GM18951 (cell line): ENCODE data around the gene BCL3.

ENCODE experiments used
- POLR2A ChIP-seq: IDR thresholded peaks from 4 replicates; pipeline ENCODE4 v1.6.1; 2011; ENCODE audit warnings: mild to moderate bottlenecking; ENCODE audit not compliant: insufficient read length, insufficient read depth; ENCODE audit errors: extremely low read depth
- in situ Hi-C: fragments of 300-500 bp; cut with MboI; formaldehyde crosslinking; loops from one replicate; pipeline ENCODE4 v1.12.0; 2022; ENCODE audit warnings: low sequenced_read_pairs, mixed read lengths, inconsistent platforms; ENCODE audit not compliant: unreplicated experiment

The BCL3 gene

DNA sequence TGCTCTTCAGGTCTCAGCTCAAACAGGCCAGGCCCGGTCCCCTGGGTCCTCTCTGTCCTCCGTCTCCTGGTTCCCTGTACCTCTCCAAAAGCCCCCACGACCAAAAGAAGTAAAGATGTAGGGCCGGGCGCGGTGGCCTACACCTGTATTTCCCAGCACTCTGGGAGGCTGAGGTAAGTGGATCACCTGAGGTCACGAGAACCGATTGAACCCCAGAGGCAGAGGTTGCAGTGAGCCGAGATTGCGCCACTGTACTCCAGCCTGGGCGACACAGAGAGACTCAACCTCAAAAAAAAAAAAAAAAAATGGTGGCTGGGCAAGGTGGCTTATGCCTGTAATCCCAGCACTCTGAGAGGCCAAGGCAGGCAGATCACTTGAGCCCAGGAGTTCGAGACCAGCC is 22.0 kb upstream of the BCL3 start:
- no peak for TF ChIP-seq POLR2A
- in situ Hi-C loops, result loop anchor here (10.0 kb wide), 1 partner anchor 48 kb away; the partner anchor contains the start of gene CBLC

DNA sequence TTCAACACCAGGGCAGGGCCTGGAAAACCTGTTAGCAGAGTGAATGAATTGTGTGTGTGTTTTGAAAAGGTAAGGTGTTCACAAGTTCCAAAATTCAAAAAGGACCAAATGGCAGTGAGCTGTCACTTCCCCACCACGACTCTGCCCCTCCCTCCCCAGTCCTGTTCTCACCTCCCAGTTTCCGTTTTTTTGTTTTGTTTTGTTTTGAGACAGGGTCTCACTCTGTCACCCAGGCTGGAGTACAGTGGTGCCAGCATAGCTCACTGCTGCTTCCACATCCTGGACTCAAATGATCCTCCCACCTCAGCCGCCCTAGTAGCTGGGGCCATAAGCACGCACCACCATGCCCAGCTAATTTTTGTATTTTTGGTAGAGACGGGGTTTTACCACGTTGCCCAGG is 20.3 kb upstream of the BCL3 start:
- in situ Hi-C loops, result loop anchor here (10.0 kb wide), 1 partner anchor 47 kb away; the partner anchor contains the start of gene CBLC

DNA sequence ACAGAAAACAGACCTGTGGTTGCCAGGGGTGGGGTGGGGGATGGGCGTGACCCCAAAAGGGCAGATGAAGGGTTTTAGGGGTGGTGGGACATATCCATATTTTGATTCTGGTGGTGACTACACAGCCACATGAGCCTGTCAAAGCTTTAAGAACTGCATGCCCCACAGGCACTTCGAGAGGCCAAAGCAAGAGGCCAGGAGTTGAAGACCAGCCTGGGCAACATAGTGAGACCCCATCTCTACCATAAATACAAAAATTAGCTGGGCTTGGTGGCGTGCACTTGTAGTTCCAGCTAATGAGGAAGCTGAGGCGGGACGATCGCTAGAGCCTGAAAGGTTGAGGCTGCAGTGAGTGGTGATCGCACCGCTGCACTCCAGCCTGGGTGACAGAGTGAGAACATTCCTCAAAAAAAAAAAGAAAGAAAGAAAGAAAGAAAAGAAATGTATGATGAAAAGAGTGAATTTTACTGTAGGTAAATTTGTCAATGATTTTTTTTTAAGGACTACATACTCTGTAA is 18.9 kb upstream of the BCL3 start:
- in situ Hi-C loops, result loop anchor here (10.0 kb wide), 1 partner anchor 45 kb away; the partner anchor contains the start of gene CBLC
- no peak for TF ChIP-seq POLR2A

More for the DNA sequence above, 20.3 kb upstream of the BCL3 start:
- TF ChIP-seq POLR2A, result no peak

DNA sequence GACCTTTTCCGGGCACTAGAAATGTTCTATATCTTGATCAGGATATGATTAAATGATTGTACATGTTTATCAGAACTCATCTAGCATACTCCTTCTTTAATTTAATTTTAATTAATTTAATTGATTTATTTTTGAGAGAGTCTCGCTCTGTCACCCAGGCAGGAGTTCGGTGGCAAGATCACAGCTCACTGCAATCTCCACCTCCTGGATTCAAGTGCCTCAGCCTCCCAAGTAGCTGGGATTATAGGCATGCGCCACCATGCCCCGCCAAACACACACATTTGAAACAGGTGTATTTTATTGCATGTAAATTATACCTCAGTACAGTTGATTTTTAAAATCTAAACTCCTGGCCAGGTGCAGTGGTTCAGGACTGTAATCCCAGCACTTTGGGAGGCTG is 17.4 kb upstream of the BCL3 start:
- in situ Hi-C loops, result no loop called here

DNA sequence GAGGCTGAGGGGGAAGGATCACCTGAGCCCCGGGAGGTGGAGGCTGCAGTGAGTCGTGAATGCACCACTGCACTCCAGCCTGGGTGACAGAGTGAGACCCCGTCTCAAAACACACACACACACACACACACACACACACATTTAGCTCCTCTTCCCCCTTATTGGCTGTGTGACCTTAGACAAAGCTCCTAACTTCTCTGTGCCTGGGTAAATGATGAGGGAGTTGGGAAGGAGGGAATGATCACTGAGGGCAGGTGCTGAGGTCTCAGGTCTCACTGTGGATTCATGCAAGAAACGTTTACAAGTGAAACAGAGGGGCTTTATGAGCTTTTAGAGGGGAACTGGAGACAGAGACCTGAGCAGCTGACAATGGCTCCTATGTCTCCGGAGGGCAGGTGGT is 16.9 kb upstream of the BCL3 start:
- in situ Hi-C loops, result no loop called here
- TF ChIP-seq POLR2A, result no peak

More for the DNA sequence above, 17.4 kb upstream of the BCL3 start:
- no peak for TF ChIP-seq POLR2A

DNA sequence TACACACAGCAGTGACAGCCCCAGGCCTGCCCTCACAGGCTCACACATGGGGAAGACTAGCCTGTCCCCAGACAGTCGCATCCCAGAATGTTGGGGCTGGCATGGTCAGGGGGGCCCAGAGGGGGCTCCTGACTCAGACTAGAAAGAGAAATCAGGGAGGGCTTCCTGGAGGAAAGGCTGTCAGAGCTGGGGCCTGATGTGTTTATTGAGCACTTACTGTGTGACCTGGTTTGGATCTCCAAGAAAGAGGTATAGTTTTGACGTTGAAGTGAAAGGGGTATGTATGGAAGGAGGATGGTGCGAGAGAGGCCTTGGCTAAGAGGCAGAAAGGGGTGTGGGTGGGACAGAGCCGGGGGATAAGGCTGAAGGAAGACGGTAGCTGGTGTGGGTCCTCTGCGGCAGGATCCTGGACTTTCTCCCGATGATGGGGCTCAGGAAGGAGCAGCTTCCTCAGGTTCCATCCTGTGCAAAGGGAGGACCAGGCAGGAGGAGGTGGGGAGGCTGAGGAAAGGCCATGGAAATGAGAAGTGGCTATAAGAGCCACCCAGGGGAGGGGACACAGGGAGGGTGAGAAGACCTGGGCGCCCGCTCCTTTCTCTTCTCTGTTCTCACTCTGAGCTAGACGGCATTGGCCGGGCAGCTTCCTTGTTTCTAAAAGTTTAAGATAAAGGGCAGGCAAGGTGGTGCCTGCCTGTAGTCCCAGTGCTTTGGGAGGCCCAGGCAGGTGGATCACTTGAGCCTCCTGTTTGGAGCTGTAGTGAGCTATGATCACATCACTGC is 16.1 kb upstream of the BCL3 start:
- in situ Hi-C loops, result no loop called here
- TF ChIP-seq POLR2A, result no peak

DNA sequence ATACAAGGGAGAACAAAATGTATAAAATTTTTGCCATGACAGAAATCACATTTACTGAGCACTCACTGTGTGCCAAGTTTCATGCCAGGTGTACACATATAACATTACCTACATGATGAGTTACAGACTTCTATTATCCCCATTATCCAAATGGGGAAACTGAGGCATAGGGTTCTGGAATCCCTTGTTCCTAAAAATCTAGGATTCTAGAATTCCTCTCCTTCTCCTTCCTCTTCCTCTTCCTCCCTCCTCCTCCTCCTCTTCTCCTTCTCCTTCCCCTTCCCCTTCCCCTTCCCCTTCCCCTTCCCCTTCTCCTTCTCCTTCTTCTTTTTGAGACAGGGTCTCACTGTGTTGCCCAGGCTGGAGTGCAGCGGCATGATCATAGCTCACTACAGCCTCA is 14.2 kb upstream of the BCL3 start:
- in situ Hi-C loops, result no loop called here
- no peak for TF ChIP-seq POLR2A

DNA sequence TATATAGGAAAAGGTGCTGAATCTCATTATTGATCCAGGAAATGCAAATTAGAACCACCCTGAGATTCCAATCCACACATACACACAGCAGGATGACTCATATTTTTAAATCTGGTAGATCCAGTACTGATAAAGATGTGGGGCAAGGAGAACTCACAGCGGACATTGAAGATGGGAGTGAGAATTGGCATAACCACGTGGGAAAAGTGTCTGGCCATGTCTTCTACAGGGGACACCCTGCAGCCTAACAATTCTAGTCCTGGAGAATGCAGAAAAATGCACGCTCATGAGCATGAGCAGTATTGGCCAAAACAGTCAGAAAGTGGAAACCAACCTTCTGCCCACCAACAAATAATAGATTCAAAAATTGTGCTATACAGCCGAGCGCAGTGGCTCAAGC is 13.5 kb upstream of the BCL3 start:
- in situ Hi-C loops, result no loop called here
- no peak for TF ChIP-seq POLR2A

DNA sequence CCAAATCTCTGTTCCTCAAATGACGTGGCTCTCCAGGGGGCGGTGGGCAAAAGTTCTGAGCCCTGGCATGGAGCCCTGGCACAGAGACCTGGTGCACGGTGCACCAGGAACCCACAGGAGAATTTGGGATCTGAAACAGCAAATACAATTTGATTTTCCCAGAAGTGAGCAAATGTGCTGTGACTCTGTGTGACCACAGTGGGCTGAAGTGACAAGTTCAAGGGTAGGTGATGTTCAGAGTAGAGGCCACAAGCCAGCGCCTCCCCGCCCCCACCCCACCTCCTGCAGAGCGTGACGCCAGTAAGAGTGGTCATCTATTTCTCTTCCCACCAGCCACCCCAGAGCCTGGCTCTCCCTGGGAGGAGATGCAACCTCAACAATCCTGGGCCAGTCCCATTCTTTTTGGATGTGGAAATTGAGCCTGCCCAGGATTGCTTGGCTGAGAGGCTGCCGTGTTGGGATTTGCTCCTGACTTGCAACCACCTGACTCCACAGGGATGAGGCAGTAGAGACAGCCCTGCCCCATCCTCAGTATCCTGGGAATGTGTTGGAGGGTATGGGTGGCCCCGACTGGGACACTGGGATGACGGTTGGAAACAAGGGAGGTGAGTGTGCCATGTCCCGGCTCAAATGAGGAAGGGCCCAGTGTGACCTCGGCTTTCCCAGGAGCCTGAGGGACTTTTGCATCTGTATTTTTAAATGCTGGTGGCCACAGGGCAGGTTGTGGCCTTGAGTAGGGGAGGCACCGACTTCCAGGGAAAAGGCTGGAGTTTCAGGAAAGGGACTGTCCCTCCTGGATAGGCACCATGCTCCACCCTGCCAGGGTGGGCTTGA is 11.1 kb upstream of the BCL3 start:
- in situ Hi-C loops, result no loop called here
- no peak for TF ChIP-seq POLR2A

DNA sequence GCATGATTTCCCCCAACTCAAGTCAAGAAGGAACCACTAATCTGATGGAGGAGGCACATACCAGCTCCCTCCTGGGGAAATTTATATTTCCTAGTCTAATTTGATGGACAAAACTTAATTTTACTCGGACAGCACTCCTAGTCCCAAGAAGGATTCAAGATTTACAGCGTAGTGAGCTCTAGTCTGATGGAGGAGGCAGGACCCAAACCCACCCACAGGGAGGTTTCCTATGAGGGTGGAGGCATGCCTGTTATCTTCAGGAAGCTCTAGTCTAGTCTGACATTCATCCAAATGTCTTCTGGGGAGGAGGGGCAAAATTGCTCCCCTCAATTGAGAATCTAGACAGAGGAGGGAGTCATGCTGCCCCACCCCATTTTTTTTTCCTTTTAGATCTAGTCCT is 10.4 kb upstream of the BCL3 start:
- in situ Hi-C loops, result no loop called here
- no peak for TF ChIP-seq POLR2A

DNA sequence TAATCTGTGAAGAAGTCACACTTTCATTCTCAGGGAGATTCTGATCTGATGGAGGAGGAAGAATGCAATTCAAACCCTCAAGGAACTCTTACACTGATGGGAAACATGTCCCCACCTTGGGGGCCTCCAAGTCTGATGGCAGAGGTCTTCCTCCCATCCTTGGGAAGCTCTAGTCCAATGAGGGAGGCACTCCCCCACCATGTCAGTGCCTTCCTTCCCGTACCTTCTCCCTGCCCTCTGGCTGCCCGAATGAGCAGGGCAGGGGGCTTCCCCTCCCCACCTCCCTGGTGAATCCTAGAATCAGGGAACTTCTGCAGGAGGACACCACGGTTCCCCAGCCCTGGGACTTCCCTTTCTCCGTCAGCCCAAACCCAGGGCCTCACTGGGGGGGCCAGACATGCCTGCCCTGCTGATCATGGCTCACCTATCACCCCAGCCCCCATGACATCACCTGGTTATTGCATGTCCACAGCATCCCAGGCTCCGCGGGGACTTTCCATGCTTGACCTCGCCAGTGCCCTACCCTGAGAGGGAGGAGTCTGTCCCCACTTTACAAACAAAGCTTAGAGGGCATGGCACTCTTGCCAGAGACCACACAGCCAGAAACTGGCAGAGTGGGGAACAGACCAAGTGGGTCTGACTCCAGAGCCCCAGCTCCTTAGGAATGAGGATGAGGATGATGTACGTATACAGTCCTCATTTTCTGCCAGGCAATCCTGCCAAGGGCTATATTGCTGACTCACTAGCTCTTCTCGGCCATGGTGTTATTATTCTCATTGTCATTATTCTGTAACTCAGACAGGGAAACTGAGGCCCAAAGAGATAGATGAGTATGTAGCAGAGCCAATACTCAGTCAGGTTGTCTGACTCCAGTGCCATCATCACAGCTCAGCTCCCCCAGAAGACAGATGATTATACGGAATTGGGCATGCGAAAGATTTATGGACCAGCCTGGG is 9.6 kb upstream of the BCL3 start:
- in situ Hi-C loops, result no loop called here
- no peak for TF ChIP-seq POLR2A

DNA sequence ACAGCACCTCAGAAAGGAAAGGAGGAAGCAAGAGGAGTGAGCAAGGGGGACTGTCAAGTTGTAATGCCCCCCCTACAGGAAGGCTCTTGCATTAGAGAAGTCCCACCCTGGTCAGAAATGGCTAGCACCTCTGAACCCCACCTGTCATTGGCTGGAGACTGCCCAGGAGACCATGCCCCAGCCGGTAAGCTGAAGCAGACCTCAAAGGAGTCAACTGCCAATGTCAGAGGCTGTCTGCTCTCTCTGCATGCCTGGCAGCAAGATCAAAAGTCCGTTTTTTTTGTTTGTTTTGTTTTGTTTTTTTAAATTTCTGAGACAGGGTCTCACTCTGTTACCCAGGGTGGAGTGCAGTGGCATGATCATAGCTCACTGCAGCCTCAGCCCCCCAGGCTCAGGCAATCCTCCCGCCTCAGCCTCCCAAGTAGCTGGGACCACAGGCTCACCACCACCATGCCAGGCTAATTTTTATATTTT is 8.1 kb upstream of the BCL3 start:
- in situ Hi-C loops, result no loop called here

DNA sequence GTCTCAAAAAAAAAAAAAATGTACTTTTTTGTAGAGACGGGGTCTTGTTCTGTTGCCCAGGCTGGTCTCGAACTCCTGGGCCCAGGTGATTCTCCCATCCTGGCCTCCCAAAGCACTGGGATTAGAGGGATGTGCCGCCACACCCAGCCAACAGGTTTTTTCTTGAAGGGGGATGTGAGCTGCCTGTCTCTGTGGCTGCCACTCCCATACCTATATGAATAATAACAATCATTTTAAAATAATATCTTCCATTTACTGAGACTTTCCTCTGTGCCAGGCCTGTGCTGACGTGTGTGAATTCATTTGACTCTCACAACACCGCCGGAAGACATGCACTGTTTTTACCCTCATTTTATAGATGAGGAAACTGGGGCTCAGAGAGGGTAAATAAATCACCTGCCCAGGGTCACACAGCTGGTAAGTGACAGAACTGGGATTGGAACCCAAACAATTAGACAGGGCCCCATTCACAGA is 7.2 kb upstream of the BCL3 start:
- in situ Hi-C loops, result no loop called here
- no peak for TF ChIP-seq POLR2A

More for the DNA sequence above, 8.1 kb upstream of the BCL3 start:
- TF ChIP-seq POLR2A, result no peak
